H1 (cell line): ENCODE measurements around the gene ZNF768. TPM values are rescaled to one million over a fixed set of nuclear protein-coding genes. Genes with fewer than 3 reads are reported as not detected.

ENCODE experiments used
- CTCF ChIA-PET: fragments of 300-600 bp; sonication (Branson Sonifier 250); formaldehyde crosslinking; loops from one replicate; lab custom pipeline; 2021; ENCODE audit not compliant: partially characterized antibody; lab: Charles Lee
- POLR2A ChIA-PET: fragments of 300-600 bp; sonication (Branson Sonifier 250); formaldehyde crosslinking; loops from one replicate; lab custom pipeline; 2021; ENCODE audit warnings: inconsistent platforms; ENCODE audit not compliant: partially characterized antibody; lab: Charles Lee
- DNase-seq, 2 experiments: peaks; one replicate each; pipeline versions ENCODE4 v3.0.0 to v3.0.0-alpha.2; 2010 to 2022; ENCODE audit warnings: low spot score in 2 of 2, low read depth in 1 of 2, mixed read lengths in 1 of 2
- FAIRE-seq: peaks from 2 replicates; lab custom pipeline; 2011; peaks lifted over from hg19 to GRCh38; lab: Jason Lieb, UNC
- H2AFZ ChIP-seq: 2 replicates; pipeline ENCODE4 v1.8.1; 2012; ENCODE audit warnings: low read length, inconsistent platforms
- H2AK5ac ChIP-seq: 2 replicates; pipeline ENCODE4 v1.6.1; 2013; ENCODE audit warnings: low read depth, low read length
- H2BK120ac ChIP-seq: replicated peaks from 2 replicates; pipeline ENCODE3; 2013; ENCODE audit warnings: low read depth, low read length, inconsistent platforms
- H2BK12ac ChIP-seq: 2 replicates; pipeline ENCODE4 v1.6.1; 2013; ENCODE audit warnings: low read depth, low read length
- H2BK15ac ChIP-seq: 2 replicates; pipeline ENCODE4 v1.6.1; 2013; ENCODE audit warnings: low read length
- H2BK20ac ChIP-seq: 2 replicates; pipeline ENCODE4 v1.6.1; 2013; ENCODE audit warnings: low read length
- H2BK5ac ChIP-seq: 2 replicates; pipeline ENCODE4 v1.6.1; 2013; ENCODE audit warnings: low read depth, low read length
- H3K14ac ChIP-seq: 2 replicates; pipeline ENCODE4 v1.6.1; 2013; ENCODE audit warnings: inconsistent platforms; ENCODE audit not compliant: insufficient read length
- H3K18ac ChIP-seq: 2 replicates; pipeline ENCODE4 v1.6.1; 2013; ENCODE audit warnings: low read length; ENCODE audit errors: extremely low read depth
- H3K23ac ChIP-seq: 2 replicates; pipeline ENCODE4 v1.6.1; 2013; ENCODE audit warnings: inconsistent platforms; ENCODE audit not compliant: insufficient read length
- H3K23me2 ChIP-seq: 2 replicates; pipeline ENCODE4 v1.6.1; 2013; ENCODE audit warnings: low read depth, low read length
- H3K27ac ChIP-seq: 2 replicates; pipeline ENCODE4 v1.6.1; 2011; ENCODE audit warnings: low read depth, low read length, inconsistent platforms
- H3K27me3 ChIP-seq, 4 experiments: replicated peaks in 1 of 4; 1 replicate in 1 of 4; 2 replicates in 3 of 4; pipeline versions ENCODE4 v1.6.1 to v1.8.1; 2011 to 2013; ENCODE audit warnings: low read length in 3 of 4, mild to moderate bottlenecking in 3 of 4, inconsistent platforms in 2 of 4, mixed read lengths in 2 of 4, moderate library complexity in 1 of 4; ENCODE audit not compliant: control insufficient read depth in 3 of 4, insufficient read depth in 3 of 4; ENCODE audit errors: extremely low read depth in 1 of 4
- H3K36me3 ChIP-seq, 4 experiments: 2 replicates each; pipeline versions ENCODE4 v1.6.1 to v1.8.1; 2011 to 2013; ENCODE audit warnings: mild to moderate bottlenecking in 4 of 4, low read length in 3 of 4, moderate library complexity in 2 of 4, control low read depth in 1 of 4, inconsistent platforms in 1 of 4; ENCODE audit not compliant: insufficient read depth in 4 of 4, control insufficient read depth in 2 of 4
- H3K4ac ChIP-seq: replicated peaks from 2 replicates; pipeline ENCODE3; 2013; ENCODE audit warnings: low read length, low read depth, mixed read lengths, inconsistent platforms; ENCODE audit not compliant: insufficient read length
- H3K4me1 ChIP-seq, 4 experiments: replicated peaks in 1 of 4; 1 replicate in 1 of 4; 2 replicates in 3 of 4; pipeline versions ENCODE4 v1.6.1 to v1.8.1; 2011 to 2013; ENCODE audit warnings: low read length in 3 of 4, inconsistent platforms in 2 of 4, mixed read lengths in 1 of 4; ENCODE audit not compliant: insufficient read depth in 4 of 4, control insufficient read depth in 3 of 4
- H3K4me2 ChIP-seq, 2 experiments: 2 replicates each; pipeline versions ENCODE4 v1.6.1 to v1.8.1; 2011 to 2013; ENCODE audit warnings: low read depth in 2 of 2, low read length in 2 of 2, control low read depth in 1 of 2, inconsistent platforms in 1 of 2, mild to moderate bottlenecking in 1 of 2; ENCODE audit not compliant: insufficient read depth in 1 of 2
- H3K4me3 ChIP-seq, 4 experiments: fragments of 200-600, 300-600 bp in 1 of 4; sonication (generic), shearing (Covaris generic), sonication (Bioruptor Twin) in 1 of 4; 2 replicates each; pipeline versions ENCODE4 v1.5.1 to v1.8.1; 2011 to 2016; ENCODE audit warnings: low read length in 4 of 4, low read depth in 3 of 4, control low read depth in 2 of 4, inconsistent platforms in 2 of 4, mild to moderate bottlenecking in 2 of 4, mixed read lengths in 1 of 4, moderate library complexity in 1 of 4; ENCODE audit not compliant: insufficient read depth in 2 of 4; ENCODE audit errors: extremely low read depth in 1 of 4
- H3K56ac ChIP-seq: replicated peaks from 2 replicates; pipeline ENCODE3; 2013; ENCODE audit warnings: low read depth, mild to moderate bottlenecking, mixed read lengths, low read length, inconsistent platforms; ENCODE audit not compliant: insufficient read length
- H3K79me1 ChIP-seq: 2 replicates; pipeline ENCODE4 v1.6.1; 2013; ENCODE audit warnings: low read depth, low read length, control low read depth
- H3K79me2 ChIP-seq, 2 experiments: 2 replicates each; pipeline versions ENCODE4 v1.6.1 to v1.8.1; 2012 to 2013; ENCODE audit warnings: low read length in 2 of 2, mild to moderate bottlenecking in 2 of 2, inconsistent platforms in 1 of 2; ENCODE audit not compliant: insufficient read depth in 2 of 2, control insufficient read depth in 1 of 2
- H3K9ac ChIP-seq, 4 experiments: replicated peaks in 1 of 4; 1 replicate in 1 of 4; 2 replicates in 3 of 4; pipeline versions ENCODE4 v1.6.1 to v1.8.1; 2011 to 2013; ENCODE audit warnings: low read depth in 3 of 4, low read length in 3 of 4, control low read depth in 2 of 4, mild to moderate bottlenecking in 2 of 4, moderate library complexity in 2 of 4, inconsistent platforms in 1 of 4; ENCODE audit errors: extremely low read depth in 1 of 4
- H3K9me3 ChIP-seq, 2 experiments: 2 replicates each; pipeline versions ENCODE4 v1.6.1 to v1.8.1; 2012 to 2013; ENCODE audit warnings: mild to moderate bottlenecking in 2 of 2, moderate library complexity in 2 of 2, control low read depth in 1 of 2, inconsistent platforms in 1 of 2, low read depth in 1 of 2, low read length in 1 of 2, mixed read lengths in 1 of 2; ENCODE audit not compliant: insufficient read depth in 2 of 2
- H4K20me1 ChIP-seq, 2 experiments: replicated peaks in 1 of 2; 2 replicates each; pipeline versions ENCODE3 to v1.8.1; 2011 to 2013; ENCODE audit warnings: inconsistent platforms in 2 of 2, low read length in 2 of 2, mild to moderate bottlenecking in 1 of 2; ENCODE audit not compliant: insufficient read depth in 2 of 2, control insufficient read depth in 1 of 2
- H4K5ac ChIP-seq: 2 replicates; pipeline ENCODE4 v1.6.1; 2013; ENCODE audit warnings: low read length, low read depth, mixed read lengths, inconsistent platforms; ENCODE audit not compliant: insufficient read length
- H4K8ac ChIP-seq: 2 replicates; pipeline ENCODE4 v1.8.0; 2013; ENCODE audit warnings: mild to moderate bottlenecking, moderate library complexity, low read length, inconsistent platforms; ENCODE audit not compliant: insufficient read depth; ENCODE audit errors: extremely low read depth
- H4K91ac ChIP-seq: replicated peaks from 2 replicates; pipeline ENCODE3; 2013; ENCODE audit warnings: low read length, mixed read lengths, inconsistent platforms; ENCODE audit not compliant: insufficient read length
- ATF3 ChIP-seq: IDR thresholded peaks from 2 replicates; pipeline ENCODE4 v1.6.1; 2011; ENCODE audit warnings: low read depth, mild to moderate bottlenecking, low read length; ENCODE audit not compliant: insufficient read depth
- CBX8 ChIP-seq: fragments of 300-800, 300-1000 bp; sonication (generic); IDR thresholded peaks from 2 replicates; pipeline ENCODE4 v1.7.1; 2016; ENCODE audit warnings: low read depth, low read length, borderline replicate concordance
- EGR1 ChIP-seq: IDR thresholded peaks from 2 replicates; pipeline ENCODE4 v1.6.1; 2011; ENCODE audit warnings: low read depth, low read length, borderline replicate concordance
- NRF1 ChIP-seq: IDR thresholded peaks from 2 replicates; pipeline ENCODE4 v1.6.1; 2011; ENCODE audit warnings: mild to moderate bottlenecking, low read depth, low read length, improper control_type of control experiment
- SIX5 ChIP-seq: IDR thresholded peaks from 2 replicates; pipeline ENCODE4 v1.6.1; 2011; ENCODE audit warnings: mild to moderate bottlenecking, low read depth, low read length
- TAF7 ChIP-seq: optimal IDR thresholded peaks from 2 replicates; pipeline ENCODE3; 2011; ENCODE audit warnings: low read depth, mild to moderate bottlenecking, inconsistent platforms, low read length, moderate library complexity, borderline replicate concordance
- TCF12 ChIP-seq: IDR thresholded peaks from 2 replicates; pipeline ENCODE4 v1.6.1; 2011; ENCODE audit warnings: low read depth, mild to moderate bottlenecking, low read length
- WGBS, 2 experiments: shearing (Covaris generic) in 1 of 2; methylation state at CpG; one replicate each; pipeline versions ENCODE4 v1.1.6 to v1.1.7; 2013 to 2015; ENCODE audit warnings: low lambda C conversion rate in 2 of 2, mixed read lengths in 2 of 2, inconsistent platforms in 1 of 2, low coverage in 1 of 2, missing lambda C conversion rate in 1 of 2; ENCODE audit not compliant: insufficient replicate concordance in 2 of 2, insufficient coverage in 1 of 2, insufficient read length in 1 of 2; ENCODE audit errors: extremely low coverage in 1 of 2, missing lambda C conversion rate in 1 of 2; 5-methylcytosine and 5-hydroxymethylcytosine counted together
- polyA plus RNA-seq, 7 experiments: library from polyadenylated mRNA; depleted of rRNA in 3 of 7; stranded (reverse) in 5 of 7; unstranded in 2 of 7; fragments of >200 nt in 5 of 7; fragments of 200-250 nt in 2 of 7; gene quantifications; 1 replicate in 5 of 7; 2 replicates in 1 of 7; 4 replicates in 1 of 7; pipeline versions ENCODE4 v1.2.1 to v1.2.3, GENCODE V29; 2011 to 2013; ENCODE audit warnings: missing spikeins in 2 of 7, mixed read lengths in 2 of 7
- total RNA-seq: library from RNA; stranded (reverse); fragmentation: NEBNext Ultra II Directional; extraction: Animal tissue kit (Norgen Biotek cat#: 25700); gene quantifications from 2 replicates; pipeline ENCODE4 v1.2.1, GENCODE V29; 2021

Gene ZNF768
- total and polyA plus RNA-seq, 2 of the 8 experiments (the other 6 are each of a cell fraction or from before 2014, with no cell fraction given) = 36.1 to 47.7 TPM

DNA sequence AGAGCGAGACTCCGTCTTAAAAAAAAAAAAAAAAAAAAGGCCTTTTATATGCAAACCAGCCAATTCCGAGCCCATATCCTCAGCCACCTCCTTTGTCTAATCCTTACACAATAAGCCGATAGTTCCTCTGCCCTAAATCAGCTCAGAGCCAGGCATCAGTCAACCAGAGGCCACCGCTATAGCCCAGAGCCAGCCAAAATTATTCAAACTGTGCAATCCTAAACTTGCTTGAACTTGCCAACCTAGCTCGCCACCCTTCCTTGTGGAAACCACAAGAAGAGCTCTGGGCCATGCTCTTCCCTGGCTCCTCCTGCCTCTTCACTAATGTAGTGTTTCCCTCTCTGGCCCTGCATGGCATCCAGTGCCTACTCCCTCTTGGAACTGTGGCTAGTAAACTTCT, 36.2 kb downstream of the ZNF768 start:
- H3K4me1 ChIP-seq = peaks cover 0 to 3% (median 1%) of the 10 kb centered on the region in 4 experiments; a peak in 1 of 7 replicates
- H2AK5ac ChIP-seq = no peak overlapping the region
- H3K14ac ChIP-seq = no peak overlapping the region
- ChIA-PET CTCF (interaction anchor here (0.6 to 2.7 kb wide), 5 partner anchors 29 to 553 kb away, joined by 3 to 12 read pairs (median 4); partner anchors contain the start of gene ZNF768), POLR2A (no interaction called here)
- H2BK5ac ChIP-seq = no peak overlapping the region
- H4K5ac ChIP-seq = no peak overlapping the region
- no peak overlapping the region for H3K4me3 ChIP-seq
- no peak overlapping the region for H3K4ac ChIP-seq
- H3K18ac ChIP-seq = no peak overlapping the region
- FAIRE-seq (no peak), DNase-seq (no peak)
- TF ChIP-seq TCF12 (no peak), SIX5 (no peak), TAF7 (no peak), EGR1 (no peak), CBX8 (no peak), ATF3 (no peak), NRF1 (no peak)
- 85% methylated on average over 6 of the region's 6 CpGs; no CpG with 5 or more reads in 1 of the 2 experiments for WGBS, 2 experiments
- H2AFZ ChIP-seq = no peak overlapping the region
- no peak overlapping the region; a peak in 1 of 4 replicates for H3K4me2 ChIP-seq
- no peak overlapping the region for H4K91ac ChIP-seq
- no peaks in the 10 kb centered on the region for H3K23me2 ChIP-seq
- no peak overlapping the region for H2BK15ac ChIP-seq
- no peak overlapping the region for H3K23ac ChIP-seq
- H3K79me2 ChIP-seq = no peaks in the 10 kb centered on the region
- H3K79me1 ChIP-seq = no peaks in the 10 kb centered on the region
- no peak overlapping the region for H3K56ac ChIP-seq
- H3K9me3 ChIP-seq = no peaks in the 10 kb centered on the region
- H3K9ac ChIP-seq = no peak overlapping the region
- peaks cover 0 to 2% (median 0%) of the 10 kb centered on the region in 4 experiments; a peak in 1 of 7 replicates for H3K27me3 ChIP-seq
- H2BK120ac ChIP-seq = no peak overlapping the region
- H2BK12ac ChIP-seq = no peak overlapping the region
- no peak overlapping the region for H3K27ac ChIP-seq
- no peak overlapping the region for H4K8ac ChIP-seq
- H3K36me3 ChIP-seq = no peaks in the 10 kb centered on the region
- no peak overlapping the region for H2BK20ac ChIP-seq
- H4K20me1 ChIP-seq = no peaks in the 10 kb centered on the region
